ENCODE data around the gene TMED8.

DNA sequence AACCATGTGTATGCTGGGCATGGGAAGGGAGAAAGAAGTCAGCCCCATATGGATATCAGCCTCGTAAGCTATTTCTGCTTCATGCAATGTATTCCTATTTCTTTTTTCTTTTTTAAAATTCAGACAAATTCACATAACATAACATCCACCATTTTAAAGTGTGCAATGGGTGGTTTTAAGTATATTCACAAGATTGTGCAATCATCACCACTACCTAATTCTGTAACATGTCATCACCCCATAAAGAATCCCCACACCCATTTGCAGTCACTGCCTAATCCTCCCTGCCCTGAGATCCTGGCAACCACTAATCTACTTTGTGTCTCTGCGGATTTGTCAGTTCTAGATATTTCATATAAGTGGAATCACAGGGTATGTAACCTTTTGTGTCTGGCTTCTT lies 65.7 kb downstream of the TMED8 start:
- TF ChIP-seq, protein P1, sequence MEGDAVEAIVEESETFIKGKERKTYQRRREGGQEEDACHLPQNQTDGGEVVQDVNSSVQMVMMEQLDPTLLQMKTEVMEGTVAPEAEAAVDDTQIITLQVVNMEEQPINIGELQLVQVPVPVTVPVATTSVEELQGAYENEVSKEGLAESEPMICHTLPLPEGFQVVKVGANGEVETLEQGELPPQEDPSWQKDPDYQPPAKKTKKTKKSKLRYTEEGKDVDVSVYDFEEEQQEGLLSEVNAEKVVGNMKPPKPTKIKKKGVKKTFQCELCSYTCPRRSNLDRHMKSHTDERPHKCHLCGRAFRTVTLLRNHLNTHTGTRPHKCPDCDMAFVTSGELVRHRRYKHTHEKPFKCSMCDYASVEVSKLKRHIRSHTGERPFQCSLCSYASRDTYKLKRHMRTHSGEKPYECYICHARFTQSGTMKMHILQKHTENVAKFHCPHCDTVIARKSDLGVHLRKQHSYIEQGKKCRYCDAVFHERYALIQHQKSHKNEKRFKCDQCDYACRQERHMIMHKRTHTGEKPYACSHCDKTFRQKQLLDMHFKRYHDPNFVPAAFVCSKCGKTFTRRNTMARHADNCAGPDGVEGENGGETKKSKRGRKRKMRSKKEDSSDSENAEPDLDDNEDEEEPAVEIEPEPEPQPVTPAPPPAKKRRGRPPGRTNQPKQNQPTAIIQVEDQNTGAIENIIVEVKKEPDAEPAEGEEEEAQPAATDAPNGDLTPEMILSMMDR (IDR thresholded peaks at IDR 0.05), result no peak
- no peak for TF ChIP-seq POLR2A (IDR thresholded peaks at IDR 0.05)

All from ovary (tissue), 3 donors.